Osteoblast (primary cell): ENCODE results near the gene SPHK2. TPM values are rescaled to one million over a fixed set of nuclear protein-coding genes. Genes with fewer than 3 reads are reported as not detected.

ENCODE experiments used
- DNase-seq: peaks from one replicate; pipeline ENCODE4 v3.0.0; 2011; ENCODE audit warnings: low spot score, mixed read lengths; ENCODE audit not compliant: insufficient read length; ENCODE audit errors: missing footprints
- H2AFZ ChIP-seq: 2 replicates; pipeline ENCODE4 v1.6.0; 2011; ENCODE audit warnings: mild to moderate bottlenecking, low read length
- H3K27ac ChIP-seq: 2 replicates; pipeline ENCODE4 v1.5.1; 2011; ENCODE audit warnings: mild to moderate bottlenecking, low read depth, low read length, moderate library complexity
- H3K27me3 ChIP-seq: 2 replicates; pipeline ENCODE4 v1.6.0; 2012; ENCODE audit warnings: mild to moderate bottlenecking, control low read depth, inconsistent platforms, low read length, moderate library complexity; ENCODE audit not compliant: insufficient read depth
- H3K36me3 ChIP-seq: 2 replicates; pipeline ENCODE4 v1.5.1; 2011; ENCODE audit warnings: mild to moderate bottlenecking, low read length, control low read depth, moderate library complexity; ENCODE audit not compliant: insufficient read depth
- H3K4me1 ChIP-seq: 2 replicates; pipeline ENCODE4 v1.5.1; 2011; ENCODE audit warnings: mild to moderate bottlenecking, low read length, control low read depth, moderate library complexity; ENCODE audit not compliant: insufficient read depth
- H3K4me2 ChIP-seq: 2 replicates; pipeline ENCODE4 v1.6.0; 2011; ENCODE audit warnings: mild to moderate bottlenecking, low read length; ENCODE audit not compliant: insufficient read depth
- H3K4me3 ChIP-seq: fragments of 200-600 bp; sonication (generic); 3 replicates; pipeline ENCODE4 v1.5.1; 2012; ENCODE audit warnings: mild to moderate bottlenecking, low read length, inconsistent platforms; ENCODE audit not compliant: insufficient read depth
- H3K79me2 ChIP-seq: 2 replicates; pipeline ENCODE4 v1.6.0; 2012; ENCODE audit warnings: mild to moderate bottlenecking, low read length, control low read depth, inconsistent platforms; ENCODE audit not compliant: insufficient read depth
- H3K9me3 ChIP-seq: 2 replicates; pipeline ENCODE4 v1.5.1; 2011; ENCODE audit warnings: low read depth, low read length, control low read depth
- H4K20me1 ChIP-seq: 2 replicates; pipeline ENCODE4 v1.6.0; 2012; ENCODE audit warnings: mild to moderate bottlenecking, low read length, control low read depth; ENCODE audit not compliant: insufficient read depth
- CTCF ChIP-seq: IDR thresholded peaks from 2 replicates; pipeline ENCODE4 v1.5.1; 2011; ENCODE audit warnings: mild to moderate bottlenecking, low read depth, low read length, moderate library complexity; ENCODE audit errors: extremely low read depth
- total RNA-seq: library from RNA; depleted of rRNA; stranded (reverse); fragments of >200 nt; gene quantifications from 2 replicates; pipeline ENCODE4 v1.2.3, GENCODE V29; 2012

The SPHK2 gene
- total RNA-seq, 1 donor = 13.0 TPM

GRCh38 chr19:48665786-48666185 lies 46.5 kb downstream of the SPHK2 start:
- H3K9me3 ChIP-seq = no peaks in the 10 kb centered on the region
- peaks cover 1% of the 10 kb centered on the region for H3K4me1 ChIP-seq
- no peak for TF ChIP-seq CTCF
- H3K4me2 ChIP-seq = no peak overlapping the region
- H3K27me3 ChIP-seq = peaks cover 2% of the 10 kb centered on the region
- no peak overlapping the region for H3K27ac ChIP-seq
- no peaks in the 10 kb centered on the region for H3K79me2 ChIP-seq
- no peaks in the 10 kb centered on the region for H4K20me1 ChIP-seq
- DNase-seq = peak; percentile 52
- H3K4me3 ChIP-seq = no peak overlapping the region
- no peak overlapping the region for H2AFZ ChIP-seq
- no peaks in the 10 kb centered on the region for H3K36me3 ChIP-seq

- Histone ChIP-seq H3K27ac (no peak overlapping the region), H3K9me3 (no peaks in the 10 kb centered on the region), H3K4me1 (no peaks in the 10 kb centered on the region), H3K79me2 (no peaks in the 10 kb centered on the region), H2AFZ (no peak overlapping the region), H3K4me3 (no peak overlapping the region), H3K36me3 (no peaks in the 10 kb centered on the region), H3K4me2 (no peak overlapping the region), H3K27me3 (peaks cover 2% of the 10 kb centered on the region), H4K20me1 (no peaks in the 10 kb centered on the region)
- peak; percentile 41 for DNase-seq
- no peak for TF ChIP-seq CTCF
Observed at GRCh38 chr19:48668332-48668731, 49.0 kb downstream of the SPHK2 start.

- peaks cover 2% of the 10 kb centered on the region for H3K27me3 ChIP-seq
- no peaks in the 10 kb centered on the region for H3K4me1 ChIP-seq
- H2AFZ ChIP-seq = no peak overlapping the region
- DNase-seq = no peak
- H3K4me2 ChIP-seq = no peak overlapping the region
- no peak overlapping the region for H3K27ac ChIP-seq
- no peaks in the 10 kb centered on the region for H3K36me3 ChIP-seq
- H4K20me1 ChIP-seq = no peaks in the 10 kb centered on the region
- TF ChIP-seq CTCF = no peak
- no peaks in the 10 kb centered on the region for H3K9me3 ChIP-seq
- H3K4me3 ChIP-seq = no peak overlapping the region
- H3K79me2 ChIP-seq = no peaks in the 10 kb centered on the region
Observed at GRCh38 chr19:48668761-48669160, 49.5 kb downstream of the SPHK2 start.

- H3K4me3 ChIP-seq = no peak overlapping the region
- no peaks in the 10 kb centered on the region for H3K9me3 ChIP-seq
- H3K27me3 ChIP-seq = peaks cover 2% of the 10 kb centered on the region
- H3K4me2 ChIP-seq = no peak overlapping the region
- no peak for TF ChIP-seq CTCF
- no peak overlapping the region for H3K27ac ChIP-seq
- no peaks in the 10 kb centered on the region for H3K4me1 ChIP-seq
- H2AFZ ChIP-seq = no peak overlapping the region
- H3K79me2 ChIP-seq = no peaks in the 10 kb centered on the region
- no peaks in the 10 kb centered on the region for H4K20me1 ChIP-seq
- no peaks in the 10 kb centered on the region for H3K36me3 ChIP-seq
- peak; percentile 53 for DNase-seq
Observed at GRCh38 chr19:48669903-48670668, 50.8 kb downstream of the SPHK2 start.
